Renal pelvis (tissue), 4 donors: ENCODE data around the gene RPS6KA2. TPM values are rescaled to one million over a fixed set of nuclear protein-coding genes. Genes with fewer than 3 reads are reported as not detected.
"Not testable (repeated sequence)": the region's sequence is repeated elsewhere in the genome, so short reads cannot be mapped to it uniquely, and the experiment has no call there.

Experiments used
- DNase-seq: peaks from one replicate; pipeline ENCODE4 v3.0.0-alpha.2; 2013
- polyA plus RNA-seq, 3 donors: library from polyadenylated mRNA; unstranded; fragments of 120-200 nt; gene quantifications; one replicate each; pipeline ENCODE4 v1.2.1, GENCODE V29; 2013; ENCODE audit not compliant: insufficient read length in 3 of 3

RPS6KA2 gene
- polyA plus RNA-seq, 3 donors: 27.8 to 29.6 (median 29.1) TPM

GRCh38 chr6:166400649-166401250 lies 226.3 kb downstream of the RPS6KA2 start:
- DNase-seq: not testable (repeated sequence)

GRCh38 chr6:166400181-166400580 lies 226.9 kb downstream of the RPS6KA2 start:
- no peak for DNase-seq

- no peak for DNase-seq
These were observed 228.7 kb downstream of the RPS6KA2 start for GRCh38 chr6:166398348-166398747.

GRCh38 chr6:166397849-166398248 lies 229.2 kb downstream of the RPS6KA2 start:
- no peak for DNase-seq

- no peak for DNase-seq
These were observed 231.3 kb downstream of the RPS6KA2 start for GRCh38 chr6:166395778-166396177.

- no peak for DNase-seq
These were observed 231.7 kb downstream of the RPS6KA2 start for GRCh38 chr6:166395351-166395750.

GRCh38 chr6:166394036-166394892 lies 232.8 kb downstream of the RPS6KA2 start:
- no peak for DNase-seq

- no peak for DNase-seq
These were observed 233.6 kb downstream of the RPS6KA2 start for GRCh38 chr6:166393535-166393823.

GRCh38 chr6:166392755-166393534 lies 234.1 kb downstream of the RPS6KA2 start:
- DNase-seq: not testable (repeated sequence)

GRCh38 chr6:166389119-166389518 lies 237.9 kb downstream of the RPS6KA2 start:
- no peak for DNase-seq

GRCh38 chr6:166388290-166389004 lies 238.6 kb downstream of the RPS6KA2 start:
- DNase-seq: no peak

- no peak for DNase-seq
These were observed 239.3 kb downstream of the RPS6KA2 start for GRCh38 chr6:166387642-166388289.

- not testable (repeated sequence) for DNase-seq
These were observed 240.0 kb downstream of the RPS6KA2 start for GRCh38 chr6:166387098-166387497.

GRCh38 chr6:166386111-166386510 lies 240.9 kb downstream of the RPS6KA2 start:
- no peak for DNase-seq

- DNase-seq: not testable (repeated sequence)
These were observed 243.2 kb downstream of the RPS6KA2 start for GRCh38 chr6:166383802-166384363.

- DNase-seq: peak; percentile 97
These were observed 243.9 kb downstream of the RPS6KA2 start, which contains the start of gene MPC1 for GRCh38 chr6:166382933-166383801. MPC1 (minus strand) TSS chr6:166382940; CDS start chr6:166382876, 64 bp downstream.

GRCh38 chr6:166382500-166382932 lies 244.5 kb downstream of the RPS6KA2 start:
- DNase-seq: no peak

- DNase-seq: peak; percentile 58
These were observed 245.1 kb downstream of the RPS6KA2 start for GRCh38 chr6:166381733-166382499.

- no peak for DNase-seq
These were observed 245.7 kb downstream of the RPS6KA2 start for GRCh38 chr6:166381381-166381732.
